ENCODE results near the gene MTG1.

- TF ChIP-seq CTCF (IDR thresholded peaks at IDR 0.05; ENCODE audit: insufficient read depth, low read depth, low read length) (no peak), EZH2 (IDR thresholded peaks at IDR 0.05; ENCODE audit: insufficient read depth, low read length) (no peak)
Observed at GRCh38 chr10:133362846-133363245, 31.1 kb upstream of the MTG1 start.

All from astrocyte (in vitro differentiated cells and primary cell).